Trophoblast cell (in vitro differentiated cells and primary cell): ENCODE data around the gene BABAM2.
A peak's percentile ranks its signal among the peaks of the same experiment; 100 is the strongest.

Experiments
- DNase-seq, 2 donors: peaks; one replicate each; pipeline ENCODE4 v3.0.0-alpha.2; 2016
- H2AFZ ChIP-seq: 2 replicates; pipeline ENCODE4 v1.6.1; 2013; ENCODE audit warnings: low read length, moderate library complexity, mild to moderate bottlenecking; ENCODE audit not compliant: insufficient read depth, poor library complexity
- H2AK5ac ChIP-seq: 2 replicates; pipeline ENCODE4 v1.6.1; 2013; ENCODE audit warnings: mild to moderate bottlenecking, low read length
- H2BK120ac ChIP-seq: 2 replicates; pipeline ENCODE4 v1.6.1; 2013; ENCODE audit warnings: low read length, mild to moderate bottlenecking, moderate library complexity; ENCODE audit not compliant: insufficient read depth, poor library complexity
- H2BK12ac ChIP-seq: 2 replicates; pipeline ENCODE4 v1.6.1; 2013; ENCODE audit warnings: mild to moderate bottlenecking, low read length, moderate library complexity
- H2BK5ac ChIP-seq: 2 replicates; pipeline ENCODE4 v1.6.1; 2013; ENCODE audit warnings: low read length, low read depth, moderate library complexity, mild to moderate bottlenecking; ENCODE audit not compliant: poor library complexity
- H3K14ac ChIP-seq: 2 replicates; pipeline ENCODE4 v1.6.1; 2013; ENCODE audit warnings: mild to moderate bottlenecking, low read length
- H3K18ac ChIP-seq: 2 replicates; pipeline ENCODE4 v1.6.1; 2013; ENCODE audit warnings: mild to moderate bottlenecking, low read length
- H3K23ac ChIP-seq: 2 replicates; pipeline ENCODE4 v1.6.1; 2013; ENCODE audit warnings: low read length
- H3K27ac ChIP-seq: 2 replicates; pipeline ENCODE4 v1.5.1; 2013; ENCODE audit warnings: low read depth, mild to moderate bottlenecking, inconsistent platforms, low read length, moderate library complexity
- H3K27me3 ChIP-seq: 2 replicates; pipeline ENCODE4 v1.6.1; 2013; ENCODE audit warnings: inconsistent platforms, mild to moderate bottlenecking, low read length, moderate library complexity; ENCODE audit not compliant: insufficient read depth
- H3K36me3 ChIP-seq, 2 experiments: 1 replicate in 1 of 2; 2 replicates in 1 of 2; pipeline ENCODE4 v1.6.1; 2013; ENCODE audit warnings: low read length in 2 of 2, mild to moderate bottlenecking in 2 of 2, moderate library complexity in 1 of 2; ENCODE audit not compliant: insufficient read depth in 2 of 2, control insufficient read depth in 1 of 2
- H3K4ac ChIP-seq: 2 replicates; pipeline ENCODE4 v1.6.1; 2013; ENCODE audit warnings: low read depth, mild to moderate bottlenecking, low read length, moderate library complexity
- H3K4me1 ChIP-seq, 2 experiments: 1 replicate in 1 of 2; 2 replicates in 1 of 2; pipeline ENCODE4 v1.6.1; 2013; ENCODE audit warnings: low read length in 2 of 2, mild to moderate bottlenecking in 2 of 2, moderate library complexity in 1 of 2; ENCODE audit not compliant: insufficient read depth in 2 of 2, control insufficient read depth in 1 of 2
- H3K4me2 ChIP-seq: 2 replicates; pipeline ENCODE4 v1.6.1; 2013; ENCODE audit warnings: inconsistent platforms, mild to moderate bottlenecking, low read length, moderate library complexity
- H3K4me3 ChIP-seq: 2 replicates; pipeline ENCODE4 v1.5.1; 2013; ENCODE audit warnings: mild to moderate bottlenecking, low read depth, low read length, inconsistent platforms
- H3K79me1 ChIP-seq: one replicate; pipeline ENCODE4 v1.6.1; 2013; ENCODE audit warnings: low read length
- H3K79me2 ChIP-seq: 2 replicates; pipeline ENCODE4 v1.6.1; 2013; ENCODE audit warnings: low read length, mild to moderate bottlenecking; ENCODE audit not compliant: control insufficient read depth, insufficient read depth, poor library complexity
- H3K9ac ChIP-seq: 2 replicates; pipeline ENCODE4 v1.6.1; 2013; ENCODE audit warnings: mild to moderate bottlenecking, low read length
- H3K9me3 ChIP-seq: 2 replicates; pipeline ENCODE4 v1.6.1; 2013; ENCODE audit warnings: low read depth, mild to moderate bottlenecking, control low read depth, inconsistent platforms, low read length; ENCODE audit not compliant: insufficient read depth
- H4K12ac ChIP-seq: 2 replicates; pipeline ENCODE4 v1.6.1; 2013; ENCODE audit warnings: low read depth, mild to moderate bottlenecking, low read length, moderate library complexity
- H4K8ac ChIP-seq: 2 replicates; pipeline ENCODE4 v1.6.1; 2013; ENCODE audit warnings: low read depth, mild to moderate bottlenecking, low read length, moderate library complexity
- H4K91ac ChIP-seq: one replicate; pipeline ENCODE4 v1.6.1; 2013; ENCODE audit warnings: low read depth, mild to moderate bottlenecking, low read length, moderate library complexity
- WGBS: extraction: QIAGEN DNeasy Blood & Tissue Kit; methylation state at CpG from one replicate; pipeline ENCODE4 v1.1.7; 2013; ENCODE audit warnings: missing lambda C conversion rate; ENCODE audit not compliant: insufficient read length, insufficient coverage; ENCODE audit errors: extremely low coverage; 5-methylcytosine and 5-hydroxymethylcytosine counted together

The BABAM2 gene

GRCh38 chr2:28096421-28096820, 205.9 kb downstream of the BABAM2 start:
- no peak overlapping the region for H3K4me3 ChIP-seq
- H3K18ac ChIP-seq, result no peak overlapping the region
- no peak overlapping the region for H2AK5ac ChIP-seq
- H3K36me3 ChIP-seq, result no peaks in the 10 kb centered on the region
- no peak overlapping the region for H3K4ac ChIP-seq
- DNase-seq, result peak in 1 of 2 donors; percentile 45
- no peaks in the 10 kb centered on the region for H3K79me1 ChIP-seq
- H3K14ac ChIP-seq, result no peak overlapping the region
- no peak overlapping the region for H3K9ac ChIP-seq
- no peak overlapping the region for H3K27ac ChIP-seq
- no peak overlapping the region for H3K4me2 ChIP-seq
- H2BK12ac ChIP-seq, result no peak overlapping the region
- H4K12ac ChIP-seq, result no peak overlapping the region
- H3K23ac ChIP-seq, result no peak overlapping the region
- no peak overlapping the region for H4K91ac ChIP-seq
- H3K4me1 ChIP-seq, result no peaks in the 10 kb centered on the region
- H3K79me2 ChIP-seq, result no peaks in the 10 kb centered on the region
- H4K8ac ChIP-seq, result no peak overlapping the region
- no peak overlapping the region for H2BK120ac ChIP-seq
- H3K27me3 ChIP-seq, result no peaks in the 10 kb centered on the region
- no peaks in the 10 kb centered on the region for H3K9me3 ChIP-seq
- no peak overlapping the region for H2BK5ac ChIP-seq
- no CpG with 5 or more reads among the region's 2 CpGs for WGBS
- no peak overlapping the region for H2AFZ ChIP-seq

- no peak overlapping the region for H3K14ac ChIP-seq
- no peak overlapping the region for H3K4ac ChIP-seq
- H4K91ac ChIP-seq, result no peak overlapping the region
- no peak overlapping the region for H2BK12ac ChIP-seq
- H3K4me1 ChIP-seq, result no peaks in the 10 kb centered on the region
- no peak overlapping the region for H4K12ac ChIP-seq
- H3K27me3 ChIP-seq, result no peaks in the 10 kb centered on the region
- no peak overlapping the region for H2BK120ac ChIP-seq
- H3K27ac ChIP-seq, result no peak overlapping the region
- H3K18ac ChIP-seq, result no peak overlapping the region
- H2AFZ ChIP-seq, result no peak overlapping the region
- H3K4me3 ChIP-seq, result no peak overlapping the region
- no peaks in the 10 kb centered on the region for H3K79me1 ChIP-seq
- no peaks in the 10 kb centered on the region for H3K79me2 ChIP-seq
- no peak overlapping the region for H4K8ac ChIP-seq
- no CpG with 5 or more reads among the region's 4 CpGs for WGBS
- no peak overlapping the region for H3K9ac ChIP-seq
- H3K4me2 ChIP-seq, result no peak overlapping the region
- H3K9me3 ChIP-seq, result no peaks in the 10 kb centered on the region
- H2AK5ac ChIP-seq, result no peak overlapping the region
- no peak overlapping the region for H2BK5ac ChIP-seq
- no peaks in the 10 kb centered on the region for H3K36me3 ChIP-seq
- no peak for DNase-seq
- H3K23ac ChIP-seq, result no peak overlapping the region
Measured at GRCh38 chr2:28098501-28099225, 208.1 kb downstream of the BABAM2 start.

GRCh38 chr2:28101123-28101522, 210.6 kb downstream of the BABAM2 start:
- H4K8ac ChIP-seq, result no peak overlapping the region
- no peaks in the 10 kb centered on the region for H3K9me3 ChIP-seq
- H3K4ac ChIP-seq, result no peak overlapping the region
- no peak overlapping the region for H2BK5ac ChIP-seq
- H3K4me1 ChIP-seq, result no peaks in the 10 kb centered on the region
- H2BK120ac ChIP-seq, result no peak overlapping the region
- H2BK12ac ChIP-seq, result no peak overlapping the region
- no peak overlapping the region for H4K91ac ChIP-seq
- H3K79me2 ChIP-seq, result no peaks in the 10 kb centered on the region
- no peak overlapping the region for H3K14ac ChIP-seq
- H2AFZ ChIP-seq, result no peak overlapping the region
- WGBS, result no CpG with 5 or more reads among the region's 2 CpGs
- H3K4me3 ChIP-seq, result no peak overlapping the region
- no peak overlapping the region for H3K23ac ChIP-seq
- H3K79me1 ChIP-seq, result no peaks in the 10 kb centered on the region
- no peak overlapping the region for H3K4me2 ChIP-seq
- no peaks in the 10 kb centered on the region for H3K36me3 ChIP-seq
- H3K27ac ChIP-seq, result no peak overlapping the region
- no peak for DNase-seq
- H2AK5ac ChIP-seq, result no peak overlapping the region
- H3K18ac ChIP-seq, result no peak overlapping the region
- no peaks in the 10 kb centered on the region for H3K27me3 ChIP-seq
- H4K12ac ChIP-seq, result no peak overlapping the region
- H3K9ac ChIP-seq, result no peak overlapping the region

DNA sequence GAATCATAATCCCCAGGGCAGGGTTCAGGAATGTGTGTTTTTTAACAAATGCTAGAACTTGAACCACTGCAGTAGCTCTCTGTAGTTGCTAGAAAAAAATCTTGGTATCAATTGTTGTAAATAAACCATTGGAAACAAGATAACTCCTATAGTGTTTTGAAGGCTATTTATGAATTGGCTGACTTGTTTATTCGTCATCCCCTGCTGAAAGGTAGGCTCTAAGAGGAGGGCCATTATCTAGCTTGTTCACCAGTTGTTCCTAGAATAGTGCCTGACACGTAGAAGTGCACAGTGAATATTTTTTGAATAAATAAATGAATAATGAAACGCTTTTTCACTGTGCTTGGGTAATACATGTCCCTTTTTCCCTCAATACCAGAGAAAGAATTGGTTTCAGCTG, 211.4 kb downstream of the BABAM2 start:
- H3K4me3 ChIP-seq, result no peak overlapping the region
- H2BK120ac ChIP-seq, result no peak overlapping the region
- H3K79me1 ChIP-seq, result no peaks in the 10 kb centered on the region
- H3K4me1 ChIP-seq, result no peaks in the 10 kb centered on the region
- WGBS, result no CpG with 5 or more reads among the region's 3 CpGs
- H3K27me3 ChIP-seq, result no peaks in the 10 kb centered on the region
- H3K36me3 ChIP-seq, result no peaks in the 10 kb centered on the region
- no peak overlapping the region for H4K91ac ChIP-seq
- no peak overlapping the region for H4K8ac ChIP-seq
- no peak overlapping the region for H3K18ac ChIP-seq
- no peak overlapping the region for H3K27ac ChIP-seq
- H3K4me2 ChIP-seq, result no peak overlapping the region
- no peak overlapping the region for H3K23ac ChIP-seq
- H3K9ac ChIP-seq, result no peak overlapping the region
- no peak overlapping the region for H2BK5ac ChIP-seq
- H2AK5ac ChIP-seq, result no peak overlapping the region
- DNase-seq, result no peak
- H3K79me2 ChIP-seq, result no peaks in the 10 kb centered on the region
- H4K12ac ChIP-seq, result no peak overlapping the region
- H3K14ac ChIP-seq, result no peak overlapping the region
- no peaks in the 10 kb centered on the region for H3K9me3 ChIP-seq
- no peak overlapping the region for H2AFZ ChIP-seq
- no peak overlapping the region for H2BK12ac ChIP-seq
- no peak overlapping the region for H3K4ac ChIP-seq
